PFSK-1 (cell line): ENCODE data around the gene AFTPH.

Experiments used
- FOXP2 ChIP-seq: optimal IDR thresholded peaks from 2 replicates; pipeline ENCODE3; 2011; ENCODE audit warnings: borderline replicate concordance, control low read depth, inconsistent platforms; ENCODE audit not compliant: insufficient read depth; ENCODE audit errors: extremely low read length, extremely low read depth
- POLR2AphosphoS5 ChIP-seq: IDR thresholded peaks from 2 replicates; pipeline ENCODE4 v1.6.1; 2012; ENCODE audit warnings: low read depth, mild to moderate bottlenecking, control low read depth, low read length, moderate library complexity
- SIN3A ChIP-seq: IDR thresholded peaks from 2 replicates; pipeline ENCODE4 v1.6.1; 2012; ENCODE audit warnings: mild to moderate bottlenecking, low read length, moderate library complexity, borderline replicate concordance; ENCODE audit not compliant: insufficient read depth
- TAF1 ChIP-seq: IDR thresholded peaks from 2 replicates; pipeline ENCODE4 v1.6.1; 2012; ENCODE audit warnings: low read length, control low read depth, borderline replicate concordance; ENCODE audit not compliant: insufficient read depth
- TF ChIP-seq, protein P1 (sequence below), 2 experiments: IDR thresholded peaks; 2 replicates each; pipeline versions ENCODE4 v1.6.1 to v1.8.0; 2011 to 2012; ENCODE audit warnings: low read depth in 2 of 2, low read length in 2 of 2, control low read depth in 1 of 2, inconsistent platforms in 1 of 2, mild to moderate bottlenecking in 1 of 2, moderate library complexity in 1 of 2; ENCODE audit not compliant: insufficient read depth in 1 of 2

Gene AFTPH

DNA sequence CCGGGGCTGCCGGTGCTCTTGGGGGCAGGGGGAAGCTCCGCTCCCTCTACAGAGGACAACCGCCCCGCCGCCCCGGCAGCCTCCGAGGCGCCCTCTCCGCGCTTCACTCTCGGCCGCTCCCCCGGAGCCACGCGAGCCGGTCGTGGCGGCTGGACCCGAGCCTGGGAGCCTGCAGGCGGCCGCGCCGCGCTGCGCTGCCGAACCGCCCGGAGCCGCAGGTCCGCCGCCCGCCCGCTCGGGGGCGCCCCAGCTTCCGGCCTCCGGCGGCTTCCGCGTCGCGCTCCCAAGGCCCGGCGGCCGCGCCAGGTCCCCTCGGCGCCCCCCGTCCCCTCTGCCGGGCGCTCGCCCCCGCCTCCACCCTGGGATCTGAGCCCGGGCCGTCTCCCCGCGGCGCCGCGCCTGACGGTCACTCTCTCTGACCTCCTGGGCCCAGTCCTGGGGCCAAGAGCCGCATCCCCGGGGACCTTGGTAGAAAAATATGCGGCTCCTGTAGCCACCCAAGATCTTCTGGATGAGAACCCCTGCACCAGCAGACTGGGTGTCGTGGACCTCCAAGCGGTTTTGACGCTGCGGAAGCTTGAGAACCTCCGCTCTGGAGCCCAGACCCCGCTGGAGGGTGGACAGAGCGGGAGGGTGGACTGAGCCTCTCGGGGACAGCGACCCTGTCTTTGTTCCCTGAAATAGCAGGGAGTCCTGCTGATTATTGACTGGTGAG is 85.3 kb downstream of the AFTPH start:
- no peak for TF ChIP-seq TAF1
- TF ChIP-seq SIN3A, result no peak
- no peak for TF ChIP-seq FOXP2
- TF ChIP-seq, protein P1, sequence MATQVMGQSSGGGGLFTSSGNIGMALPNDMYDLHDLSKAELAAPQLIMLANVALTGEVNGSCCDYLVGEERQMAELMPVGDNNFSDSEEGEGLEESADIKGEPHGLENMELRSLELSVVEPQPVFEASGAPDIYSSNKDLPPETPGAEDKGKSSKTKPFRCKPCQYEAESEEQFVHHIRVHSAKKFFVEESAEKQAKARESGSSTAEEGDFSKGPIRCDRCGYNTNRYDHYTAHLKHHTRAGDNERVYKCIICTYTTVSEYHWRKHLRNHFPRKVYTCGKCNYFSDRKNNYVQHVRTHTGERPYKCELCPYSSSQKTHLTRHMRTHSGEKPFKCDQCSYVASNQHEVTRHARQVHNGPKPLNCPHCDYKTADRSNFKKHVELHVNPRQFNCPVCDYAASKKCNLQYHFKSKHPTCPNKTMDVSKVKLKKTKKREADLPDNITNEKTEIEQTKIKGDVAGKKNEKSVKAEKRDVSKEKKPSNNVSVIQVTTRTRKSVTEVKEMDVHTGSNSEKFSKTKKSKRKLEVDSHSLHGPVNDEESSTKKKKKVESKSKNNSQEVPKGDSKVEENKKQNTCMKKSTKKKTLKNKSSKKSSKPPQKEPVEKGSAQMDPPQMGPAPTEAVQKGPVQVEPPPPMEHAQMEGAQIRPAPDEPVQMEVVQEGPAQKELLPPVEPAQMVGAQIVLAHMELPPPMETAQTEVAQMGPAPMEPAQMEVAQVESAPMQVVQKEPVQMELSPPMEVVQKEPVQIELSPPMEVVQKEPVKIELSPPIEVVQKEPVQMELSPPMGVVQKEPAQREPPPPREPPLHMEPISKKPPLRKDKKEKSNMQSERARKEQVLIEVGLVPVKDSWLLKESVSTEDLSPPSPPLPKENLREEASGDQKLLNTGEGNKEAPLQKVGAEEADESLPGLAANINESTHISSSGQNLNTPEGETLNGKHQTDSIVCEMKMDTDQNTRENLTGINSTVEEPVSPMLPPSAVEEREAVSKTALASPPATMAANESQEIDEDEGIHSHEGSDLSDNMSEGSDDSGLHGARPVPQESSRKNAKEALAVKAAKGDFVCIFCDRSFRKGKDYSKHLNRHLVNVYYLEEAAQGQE (IDR thresholded peaks at IDR 0.05; ENCODE audit: insufficient read depth in 1 of 2, low read depth in 2 of 2, low read length in 2 of 2), result no peak
- TF ChIP-seq POLR2AphosphoS5, result no peak

DNA sequence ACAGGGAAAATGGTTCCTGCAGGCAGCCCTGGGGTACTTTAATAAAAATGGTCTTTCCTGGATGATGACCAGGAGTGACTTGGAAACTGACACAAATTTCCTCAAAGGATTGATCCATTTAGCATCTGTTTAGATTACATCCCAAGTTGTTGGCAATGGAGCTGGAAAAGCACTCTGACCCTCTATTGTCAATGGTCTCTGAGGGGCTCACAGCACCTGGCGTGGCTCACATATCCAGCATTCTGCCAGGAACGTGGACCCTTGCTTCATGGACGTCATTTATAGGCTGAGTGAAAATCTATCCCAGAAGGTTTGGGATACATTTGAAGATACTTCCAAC is 85.8 kb downstream of the AFTPH start:
- no peak for TF ChIP-seq SIN3A
- no peak for TF ChIP-seq FOXP2
- no peak for TF ChIP-seq POLR2AphosphoS5
- TF ChIP-seq TAF1, result no peak
- TF ChIP-seq, protein P1 (IDR thresholded peaks at IDR 0.05; ENCODE audit: insufficient read depth in 1 of 2, low read depth in 2 of 2, low read length in 2 of 2), result no peak

DNA sequence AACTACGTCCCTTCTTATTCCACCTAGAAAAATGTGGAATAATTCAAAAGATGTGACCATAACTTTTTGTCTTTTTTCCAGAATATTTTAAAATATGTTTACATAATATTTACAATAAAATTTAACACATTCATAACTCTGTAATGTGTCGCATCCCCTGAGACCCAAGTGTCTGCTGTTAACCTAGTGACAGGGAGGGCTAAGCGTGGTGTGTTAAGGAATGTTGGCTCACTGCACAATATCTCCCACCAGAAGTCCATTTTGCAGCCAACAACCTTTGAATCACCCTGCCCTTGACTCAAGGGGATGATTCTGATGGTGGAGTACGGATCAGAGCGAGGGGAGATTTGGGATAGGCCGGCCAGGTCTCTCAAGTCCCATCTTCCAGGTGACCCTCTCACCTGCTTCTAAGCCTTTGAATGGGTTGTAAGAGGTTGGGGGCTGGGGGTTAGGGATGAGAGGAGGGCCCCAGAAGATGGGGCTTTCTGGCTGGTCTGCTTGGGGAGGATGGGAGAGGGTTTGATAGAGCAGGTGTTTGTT is 86.3 kb downstream of the AFTPH start:
- TF ChIP-seq TAF1, result no peak
- TF ChIP-seq, protein P1 (IDR thresholded peaks at IDR 0.05; ENCODE audit: insufficient read depth in 1 of 2, low read depth in 2 of 2, low read length in 2 of 2), result no peak
- TF ChIP-seq POLR2AphosphoS5, result no peak
- no peak for TF ChIP-seq SIN3A
- no peak for TF ChIP-seq FOXP2

DNA sequence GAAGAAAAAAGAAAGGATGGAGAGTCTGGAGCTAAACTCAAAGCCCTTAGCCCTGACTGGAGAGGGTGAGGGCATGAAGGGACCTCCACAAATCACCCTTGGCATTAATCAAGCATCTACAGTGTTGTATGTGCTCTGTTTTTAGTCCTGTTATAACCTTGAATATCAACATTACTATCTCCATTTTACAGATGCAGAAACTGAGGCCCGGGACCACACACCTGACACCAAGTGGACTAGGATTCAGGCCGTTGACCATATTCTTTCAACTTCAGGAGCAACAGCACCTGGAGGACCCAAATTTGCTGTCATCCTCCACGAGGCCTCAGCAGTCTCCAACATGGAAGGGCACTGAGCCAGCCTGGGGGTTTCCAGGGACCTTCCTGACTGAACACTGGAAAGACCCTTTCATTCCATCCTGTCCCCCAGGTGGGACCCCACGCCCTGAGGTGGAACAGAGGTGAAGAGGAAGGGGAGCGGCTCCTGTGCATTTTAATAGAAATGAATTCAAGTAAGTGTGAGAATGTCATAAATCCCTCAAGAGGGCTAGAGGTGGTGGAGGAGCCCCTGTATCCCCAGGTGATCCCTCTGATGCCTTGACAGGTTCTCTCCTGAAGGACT is 88.6 kb downstream of the AFTPH start:
- no peak for TF ChIP-seq POLR2AphosphoS5
- TF ChIP-seq, protein P1 (IDR thresholded peaks at IDR 0.05; ENCODE audit: insufficient read depth in 1 of 2, low read depth in 2 of 2, low read length in 2 of 2), result no peak

DNA sequence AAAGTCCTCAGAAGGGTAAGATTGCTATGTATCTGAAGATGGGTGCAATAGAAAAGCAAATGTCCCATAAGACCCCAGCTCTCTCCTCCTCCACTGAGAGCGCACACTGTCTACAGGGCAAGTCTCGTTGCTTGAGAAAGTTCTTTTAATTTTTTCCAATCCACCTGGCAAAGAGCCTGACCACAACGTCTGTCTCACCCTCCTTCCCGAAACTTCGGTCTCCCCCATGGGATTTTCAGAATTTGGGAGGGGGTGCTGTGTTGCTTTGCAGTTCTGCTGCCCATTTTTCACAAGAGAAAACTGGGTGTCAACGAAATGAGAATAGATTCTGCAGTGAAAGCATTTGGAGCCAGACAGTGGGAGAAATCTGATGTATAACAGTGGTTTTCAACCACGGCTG is 89.1 kb downstream of the AFTPH start:
- TF ChIP-seq POLR2AphosphoS5, result no peak
- TF ChIP-seq TAF1, result no peak
- no peak for TF ChIP-seq FOXP2
- TF ChIP-seq SIN3A, result no peak
- TF ChIP-seq, protein P1 (IDR thresholded peaks at IDR 0.05; ENCODE audit: insufficient read depth in 1 of 2, low read depth in 2 of 2, low read length in 2 of 2), result no peak
